GM19239 (cell line): ENCODE data around the gene DHODH.
A peak's percentile ranks its signal among the peaks of the same experiment; 100 is the strongest.
"Not testable (repeated sequence)": the region's sequence is repeated elsewhere in the genome, so short reads cannot be mapped to it uniquely, and the experiment has no call there.

Experiments used
- DNase-seq: peaks from one replicate; pipeline ENCODE4 v3.0.0; 2011; ENCODE audit warnings: low spot score; ENCODE audit not compliant: insufficient read length
- FAIRE-seq: peaks from 2 replicates; lab custom pipeline; 2011; peaks lifted over from hg19 to GRCh38; lab: Jason Lieb, UNC

DHODH gene

GRCh38 chr16:72008424-72009216, at the start of gene DHODH:
Gene DHODH, plus strand, starts transcription at chr16:72008744. Its CDS starts 21 bp downstream, at chr16:72008765.
- DNase-seq (peak; percentile 99), FAIRE-seq (peak; percentile 95)

GRCh38 chr16:71961066-71962039, 47.2 kb upstream of the DHODH start:
- FAIRE-seq, result peak; percentile 87
- peak; percentile 57 for DNase-seq

GRCh38 chr16:71963125-71963875, 45.2 kb upstream of the DHODH start:
- DNase-seq, result no peak
- FAIRE-seq, result no peak

GRCh38 chr16:71965223-71965622, 43.3 kb upstream of the DHODH start:
- FAIRE-seq (no peak), DNase-seq (no peak)

- no peak for DNase-seq
- no peak for FAIRE-seq
Measured at GRCh38 chr16:71966932-71967331, 41.6 kb upstream of the DHODH start.

- no peak for DNase-seq
- FAIRE-seq, result no peak
Measured at GRCh38 chr16:71969353-71969752, 39.2 kb upstream of the DHODH start.

GRCh38 chr16:71971571-71971970, 37.0 kb upstream of the DHODH start:
- no peak for DNase-seq
- no peak for FAIRE-seq

- FAIRE-seq (no peak), DNase-seq (no peak)
Measured at GRCh38 chr16:71972356-71972755, 36.2 kb upstream of the DHODH start.

GRCh38 chr16:71973001-71973400, 35.5 kb upstream of the DHODH start:
- no peak for FAIRE-seq
- DNase-seq, result no peak

GRCh38 chr16:71974068-71974818, 34.3 kb upstream of the DHODH start:
- no peak for DNase-seq
- no peak for FAIRE-seq

- FAIRE-seq (no peak), DNase-seq (no peak)
Measured at GRCh38 chr16:71985262-71985974, 23.1 kb upstream of the DHODH start.

GRCh38 chr16:71986131-71986530, 22.4 kb upstream of the DHODH start:
- no peak for FAIRE-seq
- no peak for DNase-seq

GRCh38 chr16:71995038-71995437, 13.5 kb upstream of the DHODH start:
- DNase-seq (no peak), FAIRE-seq (no peak)

GRCh38 chr16:71997578-71997977, 11.0 kb upstream of the DHODH start:
- DNase-seq, FAIRE-seq: not testable (repeated sequence)

GRCh38 chr16:72001180-72001874, 7.2 kb upstream of the DHODH start:
- FAIRE-seq, result no peak
- no peak for DNase-seq

GRCh38 chr16:72002619-72003018, 5.9 kb upstream of the DHODH start:
- FAIRE-seq (no peak), DNase-seq (no peak)

- FAIRE-seq, DNase-seq: not testable (repeated sequence)
Measured at GRCh38 chr16:72008065-72008423, 500 bp upstream of the DHODH start.

- FAIRE-seq (no peak), DNase-seq (no peak)
Measured at GRCh38 chr16:72009779-72010178, 1.2 kb downstream of the DHODH start.
